ENCODE results near the gene CRADD. TPM values are rescaled to one million over a fixed set of nuclear protein-coding genes. Genes with fewer than 3 reads are reported as not detected.
"Not testable (repeated sequence)": the region's sequence is repeated elsewhere in the genome, so short reads cannot be mapped to it uniquely, and the experiment has no call there.

The CRADD gene
- total RNA-seq, 1 experiment from 2014 or later = 48.6 TPM

- no peak for DNase-seq (ENCODE audit: low read depth)
These were observed 80.9 kb downstream of the CRADD start for GRCh38 chr12:93757792-93758694.

DNA sequence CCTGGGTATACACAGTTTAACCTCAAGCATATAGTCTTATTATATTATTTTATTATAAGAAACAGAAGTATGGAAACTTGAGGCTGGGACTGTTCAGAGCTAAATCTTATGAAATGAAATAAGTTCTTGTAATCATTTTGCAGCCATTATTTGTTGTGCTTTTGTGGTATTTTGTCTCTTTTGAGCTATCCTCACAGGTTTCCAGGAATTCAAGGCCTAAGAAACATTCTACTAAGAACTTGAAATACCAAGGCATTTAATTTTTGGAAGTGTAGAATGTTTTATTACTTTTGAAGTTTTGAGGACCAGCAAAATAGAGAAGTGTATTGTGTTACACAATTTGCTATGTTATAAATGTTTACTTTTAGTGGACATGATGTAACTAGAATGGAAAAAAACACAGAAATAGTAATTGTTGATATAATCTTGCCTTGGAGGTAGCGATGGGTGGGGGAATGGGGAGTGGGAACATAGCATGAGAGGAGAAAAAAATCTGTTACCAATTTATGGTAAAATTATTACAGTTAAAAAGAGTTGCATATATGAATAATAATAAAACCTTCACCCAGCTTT is 81.7 kb downstream of the CRADD start:
- no peak for DNase-seq (ENCODE audit: low read depth)

DNA sequence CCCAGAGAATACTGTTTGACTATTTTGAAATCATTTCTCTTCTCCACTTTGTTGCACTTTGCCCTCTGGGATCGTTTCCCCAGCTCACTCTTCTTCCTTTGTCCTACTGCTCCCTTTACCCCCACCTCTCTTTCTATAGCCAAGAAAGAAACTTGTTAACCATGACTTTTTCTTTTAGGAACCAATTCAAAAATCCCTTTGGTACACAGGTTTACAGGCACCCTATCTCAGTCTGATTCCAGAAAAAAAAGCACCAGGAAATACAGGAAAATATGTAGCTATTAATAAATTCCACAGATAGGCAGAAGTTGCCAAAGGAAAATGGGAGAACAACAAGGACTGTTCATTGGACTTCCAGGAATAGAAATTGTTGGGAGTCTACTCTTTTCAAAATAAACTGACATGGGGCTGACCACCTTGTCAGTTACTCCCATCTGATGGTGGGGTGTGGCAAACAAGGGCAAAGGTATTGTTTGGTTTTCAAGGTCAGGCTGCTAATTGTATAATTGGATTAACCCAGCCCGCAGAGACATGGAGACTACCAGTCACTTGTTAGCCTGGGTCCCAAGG is 82.4 kb downstream of the CRADD start:
- no peak for DNase-seq (ENCODE audit: low read depth)

GRCh38 chr12:93760275-93760875 is 83.2 kb downstream of the CRADD start:
- no peak for DNase-seq (ENCODE audit: low read depth)

DNA sequence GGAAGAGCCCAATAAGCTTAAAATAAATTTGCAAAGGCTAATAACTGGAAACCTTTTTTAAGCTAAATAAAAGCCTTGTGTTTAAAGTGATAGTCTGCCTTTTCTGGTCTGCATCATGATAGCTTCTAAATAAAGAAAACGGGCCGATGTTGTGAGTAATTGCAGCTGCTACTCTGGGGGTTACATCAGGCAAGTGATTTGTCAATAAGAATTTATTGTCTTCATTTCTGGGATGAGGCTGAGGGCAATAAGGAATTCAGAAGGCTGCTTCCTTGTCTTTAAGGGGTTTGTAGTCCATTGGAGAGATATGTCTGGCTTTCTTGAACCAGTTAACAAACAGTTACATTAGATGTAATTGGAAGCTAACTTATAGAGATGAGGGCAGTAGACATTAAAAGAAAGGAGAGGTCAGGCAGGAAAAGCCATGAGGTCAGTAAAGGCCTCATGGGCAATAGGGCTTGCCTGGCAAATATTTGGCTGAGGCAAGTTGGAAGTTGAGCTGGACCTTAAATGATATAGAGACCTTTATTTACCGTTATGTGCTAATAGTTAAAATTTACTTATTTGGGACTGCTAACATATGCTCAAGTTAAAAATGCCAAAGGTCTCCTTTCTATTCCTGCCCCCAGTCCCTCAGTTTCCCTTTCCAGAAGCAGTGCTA is 85.0 kb downstream of the CRADD start:
- peak; percentile 48 for DNase-seq (ENCODE audit: low read depth)

GRCh38 chr12:93762912-93763553 is 85.9 kb downstream of the CRADD start:
- no peak for DNase-seq (ENCODE audit: low read depth)

DNA sequence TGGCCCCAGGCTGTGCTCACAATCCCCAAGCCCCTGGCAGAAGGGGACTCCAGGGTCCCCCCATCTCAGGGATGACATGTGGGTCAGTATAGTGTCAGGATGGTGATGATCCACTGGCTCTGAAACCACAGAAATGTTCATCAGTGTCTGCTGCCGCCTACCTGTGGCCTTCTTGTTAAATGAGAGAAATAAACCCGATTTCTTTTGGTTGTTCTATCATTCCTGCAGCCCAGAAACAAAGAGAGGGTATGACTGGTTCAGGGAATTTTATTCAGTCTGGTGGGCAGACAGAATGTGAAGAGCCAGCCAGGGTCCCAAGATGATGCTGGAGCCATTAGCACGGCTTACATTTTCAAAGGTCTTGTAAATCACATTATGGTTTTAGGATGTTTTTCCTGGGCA is 86.6 kb downstream of the CRADD start:
- DNase-seq (ENCODE audit: low read depth) = peak; percentile 60

DNA sequence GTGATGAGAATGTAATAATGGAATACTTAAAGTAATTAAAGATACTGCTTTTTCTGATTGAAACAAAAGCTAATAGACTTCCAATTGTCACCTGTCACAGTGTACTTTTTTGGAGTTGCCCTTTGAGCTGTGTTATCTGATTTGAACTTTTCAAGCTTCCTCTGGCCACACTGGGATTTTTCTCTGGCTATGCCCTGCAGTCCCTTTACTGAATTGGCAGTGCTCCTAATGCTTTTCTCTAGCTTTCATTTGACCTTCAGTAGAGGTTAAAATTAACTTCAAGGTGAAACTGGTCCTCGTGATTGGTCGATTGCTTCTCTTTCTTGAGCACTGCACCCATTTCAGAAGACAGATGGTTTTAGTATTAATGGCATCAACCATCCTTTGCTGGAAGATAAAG is 89.2 kb downstream of the CRADD start:
- no peak for DNase-seq (ENCODE audit: low read depth)

GRCh38 chr12:93766796-93767523 is 89.8 kb downstream of the CRADD start:
- peak; percentile 77 for DNase-seq (ENCODE audit: low read depth)

- DNase-seq (ENCODE audit: low read depth) = no peak
These were observed 90.3 kb downstream of the CRADD start for GRCh38 chr12:93767524-93767863.

GRCh38 chr12:93772003-93772700 is 95.0 kb downstream of the CRADD start:
- peak; percentile 38 for DNase-seq (ENCODE audit: low read depth)

- peak; percentile 73 for DNase-seq (ENCODE audit: low read depth)
These were observed 96.1 kb downstream of the CRADD start for GRCh38 chr12:93773122-93773871.

GRCh38 chr12:93776581-93777018 is 99.4 kb downstream of the CRADD start:
- peak; percentile 74 for DNase-seq (ENCODE audit: low read depth)

DNA sequence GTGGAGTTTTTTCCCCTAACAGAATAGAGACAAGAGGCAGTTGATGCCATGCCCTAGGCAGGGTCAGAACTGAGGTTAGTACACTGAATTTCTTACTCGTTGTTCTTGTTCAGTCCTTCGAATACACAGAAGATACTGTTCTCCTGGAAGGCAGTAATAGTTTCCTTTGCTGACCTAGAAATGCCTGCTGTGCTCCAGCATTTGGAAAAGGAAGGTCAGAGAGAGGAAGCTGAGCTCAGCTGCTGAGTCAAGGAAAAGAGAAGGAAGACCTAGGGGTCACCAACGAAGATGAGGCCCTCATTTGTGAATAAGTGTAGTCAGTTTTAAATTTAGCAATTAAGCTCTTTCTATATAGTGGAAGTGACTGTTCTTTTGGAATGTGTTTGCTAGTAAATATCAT is 100.1 kb downstream of the CRADD start:
- DNase-seq (ENCODE audit: low read depth) = peak; percentile 72

DNA sequence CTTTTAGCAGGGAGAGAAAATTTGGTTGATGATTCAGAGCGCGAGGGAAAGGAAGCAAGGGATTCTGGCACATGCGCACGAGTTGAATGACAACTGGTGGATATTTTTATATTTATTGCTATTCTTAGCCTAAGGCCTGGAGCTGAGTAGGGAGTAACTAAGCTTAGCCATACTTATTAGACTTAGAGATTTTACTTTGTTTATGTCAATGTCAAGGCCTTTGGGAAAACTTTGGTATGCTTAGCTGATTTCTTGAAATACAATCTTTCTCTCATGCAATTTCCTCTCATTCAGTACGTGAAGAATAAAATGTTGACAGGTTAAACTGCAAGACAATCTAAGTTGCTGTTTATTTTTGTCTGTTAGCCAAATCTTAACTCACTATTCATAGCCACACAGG is 101.1 kb downstream of the CRADD start:
- peak; percentile 95 for DNase-seq (ENCODE audit: low read depth)

GRCh38 chr12:93778766-93779165 is 101.6 kb downstream of the CRADD start:
- no peak for DNase-seq (ENCODE audit: low read depth)

DNA sequence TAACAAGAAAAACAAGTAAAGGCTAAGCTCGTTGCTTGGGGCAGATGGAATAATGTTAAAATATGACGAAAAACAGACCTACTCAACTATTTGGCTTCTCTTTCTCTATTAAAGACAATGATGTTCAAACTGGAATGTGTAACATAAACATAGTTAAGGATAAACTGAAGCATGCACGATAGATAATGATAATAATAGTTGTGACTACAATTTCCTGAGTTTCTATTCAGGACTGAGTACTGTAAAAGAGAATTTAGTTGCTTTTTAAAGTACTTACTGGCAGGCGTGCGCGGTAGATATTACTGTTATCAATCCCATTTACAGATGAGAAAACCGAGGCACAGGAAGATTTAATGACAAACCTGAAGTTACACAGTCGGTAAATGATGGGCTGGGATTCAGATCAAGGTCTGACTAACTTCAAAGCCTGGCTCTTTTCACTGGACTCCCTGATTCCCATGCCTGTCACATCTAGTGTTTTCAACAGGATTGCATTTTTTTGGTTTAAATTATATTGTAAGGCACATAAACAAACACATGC is 103.0 kb downstream of the CRADD start:
- DNase-seq (ENCODE audit: low read depth) = peak; percentile 52

GRCh38 chr12:93780886-93781285 is 103.7 kb downstream of the CRADD start:
- DNase-seq (ENCODE audit: low read depth) = peak; percentile 37

- DNase-seq (ENCODE audit: low read depth) = not testable (repeated sequence)
These were observed 104.8 kb downstream of the CRADD start for GRCh38 chr12:93781961-93782360.
